Left ventricle myocardium inferior (tissue), 1 donor: ENCODE measurements around the gene OOSP1. TPM values are rescaled to one million over a fixed set of nuclear protein-coding genes. Genes with fewer than 3 reads are reported as not detected.

Experiments used
- DNase-seq: peaks from one replicate; pipeline ENCODE4 v3.0.0-alpha.2; 2020
- H3K27ac ChIP-seq: fragments of 200-600 bp; replicated peaks from 2 replicates; pipeline ENCODE4 v1.8.0; 2021
- H3K27me3 ChIP-seq: fragments of 200-600 bp; 2 replicates; pipeline ENCODE4 v1.8.0; 2021; ENCODE audit warnings: low read depth
- H3K36me3 ChIP-seq: fragments of 200-600 bp; 2 replicates; pipeline ENCODE4 v1.8.0; 2021
- H3K4me1 ChIP-seq: fragments of 200-600 bp; 2 replicates; pipeline ENCODE4 v1.8.0; 2021
- H3K4me3 ChIP-seq: fragments of 200-600 bp; 2 replicates; pipeline ENCODE4 v1.8.0; 2021; ENCODE audit warnings: mild to moderate bottlenecking, moderate library complexity
- H3K9me3 ChIP-seq: fragments of 200-600 bp; replicated peaks from 2 replicates; pipeline ENCODE4 v1.8.0; 2021
- CTCF ChIP-seq: fragments of 200-600 bp; IDR thresholded peaks from 2 replicates; pipeline ENCODE4 v1.8.0; 2021; ENCODE audit warnings: antibody characterized with exemption, mild to moderate bottlenecking, borderline replicate concordance
- intact Hi-C: fragments of 100-400 bp; cut with micrococcal nuclease; formaldehyde crosslinking; loops from one replicate; pipeline ENCODE4 v1.11.0; 2022
- total RNA-seq: library from RNA; stranded (reverse); fragmentation: NEBNext Ultra II Directional; extraction: Animal tissue kit (Norgen Biotek cat#: 25700); gene quantifications from one replicate; pipeline ENCODE4 v1.2.1, GENCODE V29; 2021
- donor health status: DM: no; HTN: yes; CAD: no; lungs with severe emphysema.

Gene OOSP1
- total RNA-seq, 1 donor from 2014 or later = not detected

DNA sequence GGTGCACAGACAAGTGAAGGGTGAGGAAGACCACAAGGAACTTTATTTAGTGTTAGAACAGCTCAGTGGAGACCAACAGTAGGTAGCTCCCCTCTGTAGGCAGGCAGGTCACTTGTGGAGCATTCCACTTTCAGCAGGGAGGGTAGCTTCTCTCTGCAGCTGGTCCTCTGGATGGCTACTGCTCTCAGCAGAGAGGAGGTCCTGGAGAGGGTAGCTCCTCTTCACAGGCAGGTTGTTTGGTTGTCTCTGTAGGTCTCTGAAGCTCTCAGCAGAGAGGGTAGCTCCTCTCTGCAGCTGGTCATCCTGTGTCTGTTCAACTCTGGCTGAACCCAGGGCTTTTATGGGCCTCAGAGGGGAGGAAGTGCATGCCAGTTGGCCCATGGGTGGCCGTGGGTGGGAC is 6.5 kb upstream of the OOSP1 start:
- no peak for DNase-seq
- Histone ChIP-seq H3K4me3 (no peak overlapping the region), H3K36me3 (no peaks in the 10 kb centered on the region), H3K27ac (no peak overlapping the region), H3K9me3 (peaks cover 22% of the 10 kb centered on the region), H3K4me1 (no peaks in the 10 kb centered on the region), H3K27me3 (no peaks in the 10 kb centered on the region)
- intact Hi-C loops = no loop called here
- no peak for TF ChIP-seq CTCF

- no peak overlapping the region for H3K27ac ChIP-seq
- intact Hi-C loops = no loop called here
- no peaks in the 10 kb centered on the region for H3K36me3 ChIP-seq
- no peaks in the 10 kb centered on the region for H3K4me1 ChIP-seq
- H3K4me3 ChIP-seq = no peak overlapping the region
- H3K9me3 ChIP-seq = no peaks in the 10 kb centered on the region
- TF ChIP-seq CTCF = no peak
- H3K27me3 ChIP-seq = no peaks in the 10 kb centered on the region
- no peak for DNase-seq
Observed at GRCh38 chr11:59938718-59939117, 486 bp downstream of the OOSP1 start.

- TF ChIP-seq CTCF = no peak
- Histone ChIP-seq H3K9me3 (no peaks in the 10 kb centered on the region), H3K36me3 (no peaks in the 10 kb centered on the region), H3K4me1 (peaks cover 3% of the 10 kb centered on the region), H3K27ac (no peak overlapping the region), H3K4me3 (no peak overlapping the region), H3K27me3 (no peaks in the 10 kb centered on the region)
- intact Hi-C loops = no loop called here
- DNase-seq = no peak
Observed at GRCh38 chr11:59939482-59939881, 1.2 kb downstream of the OOSP1 start.

DNA sequence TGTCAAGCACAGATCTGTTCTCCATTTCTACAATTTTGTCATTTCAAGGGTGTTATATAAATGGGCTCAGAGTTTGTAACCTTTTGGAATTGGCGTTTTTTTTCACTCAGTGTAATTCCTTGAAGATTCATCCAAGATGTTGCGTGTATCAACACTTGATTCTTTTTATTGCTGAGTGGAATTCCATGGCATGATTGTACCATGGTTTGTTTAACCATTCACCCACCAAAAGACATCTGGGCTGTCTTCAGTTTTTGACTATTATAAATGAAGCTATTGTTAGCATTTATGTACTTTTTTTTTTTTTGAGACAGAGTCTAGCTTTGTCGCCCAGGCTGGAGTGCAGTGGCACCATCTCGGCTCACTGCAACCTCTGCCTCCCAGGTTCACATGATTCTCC is 2.9 kb downstream of the OOSP1 start:
- Histone ChIP-seq H3K36me3 (no peaks in the 10 kb centered on the region), H3K27ac (no peak overlapping the region), H3K4me1 (peaks cover 5% of the 10 kb centered on the region), H3K4me3 (no peak overlapping the region), H3K9me3 (no peaks in the 10 kb centered on the region), H3K27me3 (no peaks in the 10 kb centered on the region)
- intact Hi-C loops = no loop called here
- TF ChIP-seq CTCF = no peak
- DNase-seq = no peak

- H3K27me3 ChIP-seq = no peaks in the 10 kb centered on the region
- TF ChIP-seq CTCF = no peak
- H3K27ac ChIP-seq = no peak overlapping the region
- H3K36me3 ChIP-seq = no peaks in the 10 kb centered on the region
- no peak for DNase-seq
- no peak overlapping the region for H3K4me3 ChIP-seq
- H3K9me3 ChIP-seq = no peaks in the 10 kb centered on the region
- H3K4me1 ChIP-seq = peaks cover 5% of the 10 kb centered on the region
- intact Hi-C loops = no loop called here
Observed at GRCh38 chr11:59943997-59944714, 5.9 kb downstream of the OOSP1 start.

GRCh38 chr11:59944720-59945119 is 6.5 kb downstream of the OOSP1 start:
- Histone ChIP-seq H3K36me3 (no peaks in the 10 kb centered on the region), H3K9me3 (no peaks in the 10 kb centered on the region), H3K27me3 (no peaks in the 10 kb centered on the region), H3K27ac (no peak overlapping the region), H3K4me3 (no peak overlapping the region), H3K4me1 (peaks cover 5% of the 10 kb centered on the region)
- no peak for DNase-seq
- intact Hi-C loops = no loop called here
- no peak for TF ChIP-seq CTCF
